GM23248 (cell line): ENCODE data around the gene ABCC4.

Source experiments
- EZH2 ChIP-seq: fragments of 200-600 bp; sonication (generic); IDR thresholded peaks from 2 replicates; pipeline ENCODE4 v1.6.1; 2018; ENCODE audit warnings: antibody characterized with exemption, mild to moderate bottlenecking; ENCODE audit not compliant: insufficient read depth, poor library complexity, severe bottlenecking
- EZH2phosphoT487 ChIP-seq: fragments of 200-600 bp; sonication (generic); IDR thresholded peaks from 2 replicates; pipeline ENCODE4 v1.6.1; 2018; ENCODE audit warnings: antibody characterized with exemption, moderate library complexity, mild to moderate bottlenecking, low read depth; ENCODE audit not compliant: insufficient read depth

DNA sequence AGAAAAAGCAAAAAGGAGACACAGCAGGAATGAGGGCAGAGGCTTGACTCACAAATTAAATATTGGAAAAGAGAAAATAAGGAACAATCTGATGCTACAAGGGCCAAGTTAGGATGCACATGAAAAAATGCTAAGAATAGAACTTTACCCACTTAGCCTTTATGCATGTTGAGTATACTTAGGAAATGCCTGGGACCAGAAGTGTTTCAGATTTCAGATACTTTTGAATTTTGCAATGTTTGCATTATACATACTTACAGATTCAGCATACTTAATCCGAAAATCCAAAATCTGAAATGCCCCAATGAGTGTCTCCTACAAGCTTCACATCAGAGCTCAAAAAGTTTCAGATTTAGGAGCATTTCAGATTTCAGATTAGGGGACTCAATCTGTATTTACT lies 262.3 kb downstream of the ABCC4 start:
- TF ChIP-seq EZH2phosphoT487 = no peak
- no peak for TF ChIP-seq EZH2
